Measurements from ENCODE around the gene SELENBP1. TPM values are rescaled to one million over a fixed set of nuclear protein-coding genes. Genes with fewer than 3 reads are reported as not detected.

The SELENBP1 gene
- total and polyA plus RNA-seq, 2 experiments from 2014 or later: 43.6 to 73.5 TPM

- Histone ChIP-seq H3K9me3 (ENCODE audit: low read depth) (no peaks in the 10 kb centered on the region), H3K27me3 (no peaks in the 10 kb centered on the region), H3K4me1 (ENCODE audit: low read depth) (peaks cover 18% of the 10 kb centered on the region), H3K36me3 (no peaks in the 10 kb centered on the region), H3K4me3 (no peak overlapping the region), H3K27ac (no peak overlapping the region)
- peak in 1 of 2 donors; percentile 21 for DNase-seq (ENCODE audit: low read depth in 1 of 2, low spot score in 1 of 2)
- no peak for TF ChIP-seq CTCF (IDR thresholded peaks at IDR 0.05; ENCODE audit: low read depth, low read length)
Measured at GRCh38 chr1:151367658-151368392, 4.7 kb downstream of the SELENBP1 start.

- H3K9me3 ChIP-seq (ENCODE audit: low read depth): no peaks in the 10 kb centered on the region
- no peaks in the 10 kb centered on the region for H3K4me1 ChIP-seq (ENCODE audit: low read depth)
- no peaks in the 10 kb centered on the region for H3K27me3 ChIP-seq
- TF ChIP-seq CTCF (IDR thresholded peaks at IDR 0.05; ENCODE audit: low read depth, low read length): no peak
- H3K36me3 ChIP-seq: no peaks in the 10 kb centered on the region
- H3K27ac ChIP-seq: no peak overlapping the region
- no peak overlapping the region for H3K4me3 ChIP-seq
- DNase-seq (ENCODE audit: low read depth in 1 of 2, low spot score in 1 of 2): no peak
Measured at GRCh38 chr1:151364996-151365395, 7.5 kb downstream of the SELENBP1 start.

- Histone ChIP-seq H3K4me1 (ENCODE audit: low read depth) (no peaks in the 10 kb centered on the region), H3K36me3 (no peaks in the 10 kb centered on the region), H3K27ac (no peak overlapping the region), H3K27me3 (no peaks in the 10 kb centered on the region), H3K9me3 (ENCODE audit: low read depth) (no peaks in the 10 kb centered on the region), H3K4me3 (no peak overlapping the region)
- TF ChIP-seq CTCF (IDR thresholded peaks at IDR 0.05; ENCODE audit: low read depth, low read length): no peak
- DNase-seq (ENCODE audit: low read depth in 1 of 2, low spot score in 1 of 2): no peak
Measured at GRCh38 chr1:151362308-151363155, 10.0 kb downstream of the SELENBP1 start.

GRCh38 chr1:151361883-151362282, 10.6 kb downstream of the SELENBP1 start:
- Histone ChIP-seq H3K4me3 (no peak overlapping the region), H3K27me3 (no peaks in the 10 kb centered on the region)
- DNase-seq (ENCODE audit: low read depth in 1 of 2, low spot score in 1 of 2): no peak

GRCh38 chr1:151356696-151357095, 15.8 kb downstream of the SELENBP1 start:
- no peak for TF ChIP-seq CTCF (IDR thresholded peaks at IDR 0.05; ENCODE audit: low read depth, low read length)
- Histone ChIP-seq H3K36me3 (no peaks in the 10 kb centered on the region), H3K27ac (no peak overlapping the region), H3K9me3 (ENCODE audit: low read depth) (no peaks in the 10 kb centered on the region), H3K27me3 (no peaks in the 10 kb centered on the region), H3K4me1 (ENCODE audit: low read depth) (no peaks in the 10 kb centered on the region), H3K4me3 (no peak overlapping the region)
- DNase-seq (ENCODE audit: low read depth in 1 of 2, low spot score in 1 of 2): no peak

More at GRCh38 chr1:151361883-151362282, 10.6 kb downstream of the SELENBP1 start:
- Histone ChIP-seq H3K36me3 (no peaks in the 10 kb centered on the region), H3K4me1 (ENCODE audit: low read depth) (no peaks in the 10 kb centered on the region), H3K27ac (no peak overlapping the region), H3K9me3 (ENCODE audit: low read depth) (no peaks in the 10 kb centered on the region)
- TF ChIP-seq CTCF (IDR thresholded peaks at IDR 0.05; ENCODE audit: low read depth, low read length): no peak

Measured in cardiac muscle cell (in vitro differentiated cells and primary cell).